ENCODE results near the gene ALG6.
"Not testable (repeated sequence)": the region's sequence is repeated elsewhere in the genome, so short reads cannot be mapped to it uniquely, and the experiment has no call there.

Gene ALG6

GRCh38 chr1:63414691-63415365 lies 47.4 kb downstream of the ALG6 start:
- 87% methylated on average over 3 of the region's 3 CpGs for WGBS
- Histone ChIP-seq H3K4me3 (ENCODE audit: low read length) (no peak overlapping the region), H3K9ac (ENCODE audit: low read depth, low read length) (no peak overlapping the region), H3K9me3 (ENCODE audit: insufficient read depth, low read depth, low read length) (no peaks in the 10 kb centered on the region), H3K4me1 (ENCODE audit: insufficient read depth, low read length) (no peaks in the 10 kb centered on the region; the same call in 1 of the 2 replicates), H3K27me3 (ENCODE audit: insufficient read depth, low read length) (no peaks in the 10 kb centered on the region), H3K27ac (ENCODE audit: low read depth, low read length) (no peak overlapping the region), H3K36me3 (ENCODE audit: insufficient read depth, low read length) (no peaks in the 10 kb centered on the region; the same call in 1 of the 2 replicates)

- Histone ChIP-seq H3K9ac (ENCODE audit: low read depth, low read length) (no peak overlapping the region), H3K27ac (ENCODE audit: low read depth, low read length) (no peak overlapping the region)
These were observed 50.7 kb downstream of the ALG6 start for GRCh38 chr1:63418101-63418500.

GRCh38 chr1:63420746-63421145 lies 53.3 kb downstream of the ALG6 start:
- not testable (repeated sequence) for H3K27ac ChIP-seq (ENCODE audit: low read depth, low read length); H3K27me3 ChIP-seq (ENCODE audit: insufficient read depth, low read length); H3K9me3 ChIP-seq (ENCODE audit: insufficient read depth, low read depth, low read length); H3K9ac ChIP-seq (ENCODE audit: low read depth, low read length); H3K4me3 ChIP-seq (ENCODE audit: low read length); H3K36me3 ChIP-seq (ENCODE audit: insufficient read depth, low read length); H3K4me1 ChIP-seq (ENCODE audit: insufficient read depth, low read length)
- 83% methylated on average over 1 of the region's 1 CpG for WGBS

More at GRCh38 chr1:63418101-63418500, 50.7 kb downstream of the ALG6 start:
- Histone ChIP-seq H3K4me1 (ENCODE audit: insufficient read depth, low read length) (no peaks in the 10 kb centered on the region), H3K9me3 (ENCODE audit: insufficient read depth, low read depth, low read length) (no peaks in the 10 kb centered on the region), H3K4me3 (ENCODE audit: low read length) (no peak overlapping the region), H3K27me3 (ENCODE audit: insufficient read depth, low read length) (no peaks in the 10 kb centered on the region), H3K36me3 (ENCODE audit: insufficient read depth, low read length) (no peaks in the 10 kb centered on the region)

- no peaks in the 10 kb centered on the region for H3K4me1 ChIP-seq (ENCODE audit: insufficient read depth, low read length)
- no peak overlapping the region for H3K9ac ChIP-seq (ENCODE audit: low read depth, low read length)
- H3K9me3 ChIP-seq (ENCODE audit: insufficient read depth, low read depth, low read length), result no peaks in the 10 kb centered on the region
- WGBS, result 100% methylated on average over 1 of the region's 2 CpGs
- no peaks in the 10 kb centered on the region for H3K36me3 ChIP-seq (ENCODE audit: insufficient read depth, low read length)
- H3K4me3 ChIP-seq (ENCODE audit: low read length), result no peak overlapping the region
- no peaks in the 10 kb centered on the region for H3K27me3 ChIP-seq (ENCODE audit: insufficient read depth, low read length)
- no peak overlapping the region for H3K27ac ChIP-seq (ENCODE audit: low read depth, low read length)
These were observed 56.2 kb downstream of the ALG6 start for GRCh38 chr1:63423649-63424048.

- Histone ChIP-seq H3K4me3 (ENCODE audit: low read length) (no peak overlapping the region), H3K9me3 (ENCODE audit: insufficient read depth, low read depth, low read length) (peaks cover 17% of the 10 kb centered on the region), H3K4me1 (ENCODE audit: insufficient read depth, low read length) (no peaks in the 10 kb centered on the region), H3K9ac (ENCODE audit: low read depth, low read length) (no peak overlapping the region), H3K27me3 (ENCODE audit: insufficient read depth, low read length) (no peaks in the 10 kb centered on the region), H3K27ac (ENCODE audit: low read depth, low read length) (no peak overlapping the region), H3K36me3 (ENCODE audit: insufficient read depth, low read length) (peaks cover 16% of the 10 kb centered on the region)
These were observed 61.4 kb downstream of the ALG6 start for GRCh38 chr1:63428815-63429214.

- peaks cover 17% of the 10 kb centered on the region for H3K9me3 ChIP-seq (ENCODE audit: insufficient read depth, low read depth, low read length)
- H3K9ac ChIP-seq (ENCODE audit: low read depth, low read length), result no peak overlapping the region
- H3K36me3 ChIP-seq (ENCODE audit: insufficient read depth, low read length), result peaks cover 16% of the 10 kb centered on the region
- no peaks in the 10 kb centered on the region for H3K27me3 ChIP-seq (ENCODE audit: insufficient read depth, low read length)
- H3K27ac ChIP-seq (ENCODE audit: low read depth, low read length), result no peak overlapping the region
- no peak overlapping the region for H3K4me3 ChIP-seq (ENCODE audit: low read length)
- H3K4me1 ChIP-seq (ENCODE audit: insufficient read depth, low read length), result no peaks in the 10 kb centered on the region
These were observed 61.9 kb downstream of the ALG6 start for GRCh38 chr1:63429281-63429680.

- Histone ChIP-seq H3K36me3 (ENCODE audit: insufficient read depth, low read length) (peaks cover 11% of the 10 kb centered on the region), H3K27ac (ENCODE audit: low read depth, low read length) (no peak overlapping the region), H3K4me3 (ENCODE audit: low read length) (no peak overlapping the region), H3K9ac (ENCODE audit: low read depth, low read length) (no peak overlapping the region), H3K4me1 (ENCODE audit: insufficient read depth, low read length) (no peaks in the 10 kb centered on the region; the same call in 1 of the 2 replicates), H3K9me3 (ENCODE audit: insufficient read depth, low read depth, low read length) (peaks cover 8% of the 10 kb centered on the region; the same call in 1 of the 2 replicates), H3K27me3 (ENCODE audit: insufficient read depth, low read length) (no peaks in the 10 kb centered on the region)
- 92% methylated on average over 4 of the region's 4 CpGs for WGBS
These were observed 67.7 kb downstream of the ALG6 start for GRCh38 chr1:63435161-63435560.

GRCh38 chr1:63442141-63442475 lies 74.7 kb downstream of the ALG6 start:
- Histone ChIP-seq H3K4me1 (ENCODE audit: insufficient read depth, low read length) (0 out of 2 replicates have a peak, but pooled peaks cover 3% of the 10 kb centered on the region), H3K9me3 (ENCODE audit: insufficient read depth, low read depth, low read length) (no peaks in the 10 kb centered on the region), H3K9ac (ENCODE audit: low read depth, low read length) (no peak overlapping the region), H3K36me3 (ENCODE audit: insufficient read depth, low read length) (0 out of 2 replicates have a peak, but pooled peaks cover 4% of the 10 kb centered on the region), H3K27ac (ENCODE audit: low read depth, low read length) (0 out of 2 replicates have a peak overlapping the region, but pooled peaks have one; percentile 5), H3K27me3 (ENCODE audit: insufficient read depth, low read length) (no peaks in the 10 kb centered on the region), H3K4me3 (ENCODE audit: low read length) (no peak overlapping the region)

GRCh38 chr1:63448731-63449246 lies 81.4 kb downstream of the ALG6 start:
- H3K27me3 ChIP-seq (ENCODE audit: insufficient read depth, low read length), result no peaks in the 10 kb centered on the region
- no peaks in the 10 kb centered on the region for H3K9me3 ChIP-seq (ENCODE audit: insufficient read depth, low read depth, low read length)
- no peak overlapping the region for H3K4me3 ChIP-seq (ENCODE audit: low read length)
- H3K36me3 ChIP-seq (ENCODE audit: insufficient read depth, low read length), result peaks cover 16% of the 10 kb centered on the region; the same call in 1 of the 2 replicates
- H3K9ac ChIP-seq (ENCODE audit: low read depth, low read length), result no peak overlapping the region
- H3K4me1 ChIP-seq (ENCODE audit: insufficient read depth, low read length), result no peaks in the 10 kb centered on the region
- H3K27ac ChIP-seq (ENCODE audit: low read depth, low read length), result no peak overlapping the region
- WGBS, result 97% methylated on average over 3 of the region's 3 CpGs

GRCh38 chr1:63450416-63450815 lies 83.0 kb downstream of the ALG6 start:
- Histone ChIP-seq H3K4me3 (ENCODE audit: low read length) (no peak overlapping the region), H3K9me3 (ENCODE audit: insufficient read depth, low read depth, low read length) (no peaks in the 10 kb centered on the region), H3K4me1 (ENCODE audit: insufficient read depth, low read length) (no peaks in the 10 kb centered on the region), H3K36me3 (ENCODE audit: insufficient read depth, low read length) (peaks cover 16% of the 10 kb centered on the region; the same call in 1 of the 2 replicates), H3K27ac (ENCODE audit: low read depth, low read length) (no peak overlapping the region), H3K9ac (ENCODE audit: low read depth, low read length) (no peak overlapping the region), H3K27me3 (ENCODE audit: insufficient read depth, low read length) (no peaks in the 10 kb centered on the region)
- no CpG with 5 or more reads among the region's 1 CpG for WGBS

- H3K27me3 ChIP-seq (ENCODE audit: insufficient read depth, low read length), result no peaks in the 10 kb centered on the region
- 100% methylated on average over 2 of the region's 2 CpGs for WGBS
These were observed 85.8 kb downstream of the ALG6 start for GRCh38 chr1:63453232-63453631.

GRCh38 chr1:63454269-63454668 lies 86.8 kb downstream of the ALG6 start:
- Histone ChIP-seq H3K4me1 (ENCODE audit: insufficient read depth, low read length) (no peaks in the 10 kb centered on the region), H3K27ac (ENCODE audit: low read depth, low read length) (no peak overlapping the region), H3K9ac (ENCODE audit: low read depth, low read length) (no peak overlapping the region), H3K36me3 (ENCODE audit: insufficient read depth, low read length) (peaks cover 13% of the 10 kb centered on the region; the same call in 1 of the 2 replicates), H3K9me3 (ENCODE audit: insufficient read depth, low read depth, low read length) (no peaks in the 10 kb centered on the region), H3K27me3 (ENCODE audit: insufficient read depth, low read length) (no peaks in the 10 kb centered on the region), H3K4me3 (ENCODE audit: low read length) (no peak overlapping the region)

More at GRCh38 chr1:63453232-63453631, 85.8 kb downstream of the ALG6 start:
- H3K36me3 ChIP-seq (ENCODE audit: insufficient read depth, low read length), result peaks cover 13% of the 10 kb centered on the region; the same call in 1 of the 2 replicates
- H3K9ac ChIP-seq (ENCODE audit: low read depth, low read length), result no peak overlapping the region
- no peaks in the 10 kb centered on the region for H3K9me3 ChIP-seq (ENCODE audit: insufficient read depth, low read depth, low read length)
- H3K27ac ChIP-seq (ENCODE audit: low read depth, low read length), result no peak overlapping the region
- H3K4me1 ChIP-seq (ENCODE audit: insufficient read depth, low read length), result no peaks in the 10 kb centered on the region
- no peak overlapping the region for H3K4me3 ChIP-seq (ENCODE audit: low read length)

Data from HUES64 (cell line).